Measurements from ENCODE around the gene PTGIS. TPM values are rescaled to one million over a fixed set of nuclear protein-coding genes. Genes with fewer than 3 reads are reported as not detected.

The PTGIS gene
- total and polyA plus RNA-seq, 2 experiments from 2014 or later = 109 to 192 TPM

DNA sequence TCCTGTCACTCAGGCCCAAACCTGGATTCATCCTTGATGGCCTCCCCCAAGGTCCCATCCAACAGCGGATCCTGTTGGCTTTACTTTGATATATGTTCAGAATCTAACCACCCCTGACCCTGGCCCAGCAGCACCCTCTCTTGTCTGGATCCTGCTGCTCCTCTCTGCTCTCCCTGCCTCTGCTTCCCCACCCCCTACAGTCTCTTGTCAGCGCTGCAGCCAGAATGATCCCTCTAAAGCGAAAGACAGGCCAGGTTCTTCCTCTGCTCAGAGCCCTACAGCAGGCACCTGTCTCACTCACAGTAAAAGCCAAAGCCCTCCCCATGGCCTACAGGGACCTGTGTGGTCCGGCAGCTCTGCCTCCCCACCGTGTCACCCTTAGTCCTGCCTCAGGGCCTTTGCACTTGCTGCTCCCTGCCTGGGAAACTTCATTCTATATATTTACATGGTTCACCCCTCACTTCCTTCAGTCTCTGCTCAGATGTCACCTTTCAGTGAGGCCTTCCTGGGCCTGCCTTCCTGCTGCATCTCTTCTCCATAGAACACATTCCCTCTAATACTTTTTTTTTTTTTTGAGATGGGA is 48.1 kb downstream of the PTGIS start:
- Histone ChIP-seq H3K27ac (no peak overlapping the region), H4K20me1 (ENCODE audit: insufficient read depth) (0 out of 2 replicates have a peak, but pooled peaks cover 2% of the 10 kb centered on the region), H3K36me3 (ENCODE audit: low read depth) (peaks cover 55% of the 10 kb centered on the region), H3K9me3 (ENCODE audit: low read depth) (no peaks in the 10 kb centered on the region), H3K79me2 (ENCODE audit: insufficient read depth) (no peaks in the 10 kb centered on the region), H3K4me2 (ENCODE audit: unreplicated experiment) (no peak overlapping the region), H3K27me3 (replicated peaks; ENCODE audit: insufficient read depth) (no peaks in the 10 kb centered on the region), H3K4me1 (ENCODE audit: insufficient read depth) (no peaks in the 10 kb centered on the region), H3K9me2 (ENCODE audit: insufficient read depth) (no peaks in the 10 kb centered on the region), H2AFZ (no peak overlapping the region), H3K9ac (no peak overlapping the region), H3K4me3 (no peak overlapping the region), H3F3A (ENCODE audit: insufficient read depth) (peaks cover 60% of the 10 kb centered on the region)
- TF ChIP-seq EZH2phosphoT487 (IDR thresholded peaks at IDR 0.05; ENCODE audit: insufficient read depth, low read depth) = no peak
- TF ChIP-seq EZH2 (IDR thresholded peaks at IDR 0.05; ENCODE audit: insufficient read depth, poor library complexity, severe bottlenecking) = no peak
- in situ Hi-C loops (cut with MboI) = no loop called here
- 82 to 87% methylated on average over 5 of the region's 5 CpGs for WGBS, 2 experiments (ENCODE audit: low coverage in 1 of 2, low lambda C conversion rate in 2 of 2, missing lambda C conversion rate in 2 of 2)
- no peak for DNase-seq

DNA sequence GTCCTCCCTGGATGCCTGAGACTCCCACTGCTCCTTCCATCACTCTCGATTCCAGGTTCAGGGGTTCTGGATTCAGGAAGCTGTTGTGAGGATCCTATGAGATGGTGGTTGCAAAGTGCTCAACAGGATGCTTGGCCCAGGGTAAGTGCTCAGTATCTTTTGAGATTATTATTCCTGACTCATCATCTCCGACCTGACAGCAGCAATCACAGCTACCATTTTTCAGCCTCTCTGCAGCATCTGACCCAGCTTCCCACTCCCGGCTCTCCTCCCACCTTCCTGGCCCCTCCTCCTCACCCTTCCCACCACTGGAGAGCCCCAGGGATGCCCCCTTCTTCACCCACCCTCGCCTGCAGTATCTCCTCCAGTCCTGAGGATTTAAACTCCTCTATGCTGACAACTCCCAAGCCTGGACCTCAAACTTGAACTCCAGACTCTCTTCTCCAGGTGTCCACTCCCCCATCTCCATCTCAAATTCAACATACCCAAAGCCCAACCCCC is 48.7 kb downstream of the PTGIS start:
- whole genome bisulfite sequencing, 2 experiments (ENCODE audit: low coverage in 1 of 2, low lambda C conversion rate in 2 of 2, missing lambda C conversion rate in 2 of 2) = 59 to 75% methylated on average over 3 to 4 of the region's 4 CpGs
- in situ Hi-C loops (cut with MboI) = no loop called here

DNA sequence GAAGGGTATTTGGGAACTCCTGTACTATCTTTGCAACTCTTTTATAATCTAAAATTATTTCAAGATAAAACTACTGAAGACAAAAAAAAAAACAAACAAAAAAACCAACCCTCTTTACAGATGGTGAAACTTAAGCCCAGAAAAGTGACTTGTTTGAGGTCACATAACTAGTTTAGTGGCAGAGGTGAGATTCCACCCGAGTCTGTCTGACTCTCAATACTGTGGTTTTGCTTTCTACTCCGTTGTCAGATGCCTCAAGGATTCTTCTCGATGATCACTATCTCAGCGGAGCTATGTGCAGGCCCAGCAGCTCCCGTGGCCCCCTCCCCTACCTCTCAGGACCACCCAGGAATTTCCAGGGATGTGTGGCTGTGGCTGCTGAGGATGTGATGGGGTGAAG is 49.4 kb downstream of the PTGIS start:
- H3K4me2 ChIP-seq (ENCODE audit: unreplicated experiment) = no peak overlapping the region
- no peaks in the 10 kb centered on the region for H3K4me1 ChIP-seq (ENCODE audit: insufficient read depth)
- in situ Hi-C loops (cut with MboI) = no loop called here
- H3K79me2 ChIP-seq (ENCODE audit: insufficient read depth) = no peaks in the 10 kb centered on the region
- H3K27me3 ChIP-seq (replicated peaks; ENCODE audit: insufficient read depth) = no peaks in the 10 kb centered on the region
- H3K9me3 ChIP-seq (ENCODE audit: low read depth) = no peaks in the 10 kb centered on the region
- peaks cover 72% of the 10 kb centered on the region for H3F3A ChIP-seq (ENCODE audit: insufficient read depth)
- no peak overlapping the region for H2AFZ ChIP-seq
- DNase-seq = no peak
- H3K27ac ChIP-seq = no peak overlapping the region
- TF ChIP-seq EZH2 (IDR thresholded peaks at IDR 0.05; ENCODE audit: insufficient read depth, poor library complexity, severe bottlenecking) (no peak), EZH2phosphoT487 (IDR thresholded peaks at IDR 0.05; ENCODE audit: insufficient read depth, low read depth) (no peak)
- H3K9me2 ChIP-seq (ENCODE audit: insufficient read depth) = no peaks in the 10 kb centered on the region
- H4K20me1 ChIP-seq (ENCODE audit: insufficient read depth) = 0 out of 2 replicates have a peak, but pooled peaks cover 2% of the 10 kb centered on the region
- H3K9ac ChIP-seq = no peak overlapping the region
- H3K36me3 ChIP-seq (ENCODE audit: low read depth) = peaks cover 57% of the 10 kb centered on the region
- WGBS, 2 experiments (ENCODE audit: low coverage in 1 of 2, low lambda C conversion rate in 2 of 2, missing lambda C conversion rate in 2 of 2) = 78 to 79% methylated on average over 5 of the region's 5 CpGs
- no peak overlapping the region for H3K4me3 ChIP-seq

More for the DNA sequence above, 48.7 kb downstream of the PTGIS start:
- Histone ChIP-seq H3K9ac (no peak overlapping the region), H3K4me1 (ENCODE audit: insufficient read depth) (no peaks in the 10 kb centered on the region), H3K9me2 (ENCODE audit: insufficient read depth) (no peaks in the 10 kb centered on the region), H3K79me2 (ENCODE audit: insufficient read depth) (no peaks in the 10 kb centered on the region), H3K4me2 (ENCODE audit: unreplicated experiment) (no peak overlapping the region), H3K27me3 (replicated peaks; ENCODE audit: insufficient read depth) (no peaks in the 10 kb centered on the region), H4K20me1 (ENCODE audit: insufficient read depth) (0 out of 2 replicates have a peak, but pooled peaks cover 2% of the 10 kb centered on the region), H3K4me3 (no peak overlapping the region), H3K27ac (no peak overlapping the region), H3K9me3 (ENCODE audit: low read depth) (no peaks in the 10 kb centered on the region), H3K36me3 (ENCODE audit: low read depth) (peaks cover 57% of the 10 kb centered on the region), H3F3A (ENCODE audit: insufficient read depth) (peaks cover 66% of the 10 kb centered on the region), H2AFZ (no peak overlapping the region)
- TF ChIP-seq EZH2phosphoT487 (IDR thresholded peaks at IDR 0.05; ENCODE audit: insufficient read depth, low read depth) (no peak), EZH2 (IDR thresholded peaks at IDR 0.05; ENCODE audit: insufficient read depth, poor library complexity, severe bottlenecking) (no peak)
- DNase-seq = no peak

DNA sequence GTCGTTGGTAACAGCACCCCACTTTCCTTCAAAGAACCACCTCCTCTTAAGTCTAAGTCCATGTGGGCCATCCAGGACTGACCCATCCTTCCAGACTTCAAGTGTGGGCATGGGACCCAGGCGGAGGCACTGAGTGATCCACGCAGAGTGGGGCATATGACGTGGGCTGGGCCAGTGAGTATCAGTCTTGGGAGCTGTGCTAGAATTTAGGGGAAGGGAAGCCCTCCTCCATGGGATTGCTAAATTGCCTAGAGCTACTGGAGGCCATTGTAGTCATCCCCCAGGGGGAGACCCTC is 50.2 kb downstream of the PTGIS start:
- no peaks in the 10 kb centered on the region for H3K9me3 ChIP-seq (ENCODE audit: low read depth)
- H4K20me1 ChIP-seq (ENCODE audit: insufficient read depth) = 0 out of 2 replicates have a peak, but pooled peaks cover 2% of the 10 kb centered on the region
- no peaks in the 10 kb centered on the region for H3K27me3 ChIP-seq (replicated peaks; ENCODE audit: insufficient read depth)
- no peaks in the 10 kb centered on the region for H3K9me2 ChIP-seq (ENCODE audit: insufficient read depth)
- H3K4me2 ChIP-seq (ENCODE audit: unreplicated experiment) = no peak overlapping the region
- DNase-seq = no peak
- peaks cover 69% of the 10 kb centered on the region for H3F3A ChIP-seq (ENCODE audit: insufficient read depth)
- H2AFZ ChIP-seq = no peak overlapping the region
- in situ Hi-C loops (cut with MboI) = no loop called here
- WGBS, 2 experiments (ENCODE audit: low coverage in 1 of 2, low lambda C conversion rate in 2 of 2, missing lambda C conversion rate in 2 of 2) = 92 to 94% methylated on average over 4 of the region's 4 CpGs
- peaks cover 49% of the 10 kb centered on the region for H3K36me3 ChIP-seq (ENCODE audit: low read depth)
- no peaks in the 10 kb centered on the region for H3K4me1 ChIP-seq (ENCODE audit: insufficient read depth)
- TF ChIP-seq EZH2 (IDR thresholded peaks at IDR 0.05; ENCODE audit: insufficient read depth, poor library complexity, severe bottlenecking) (no peak), EZH2phosphoT487 (IDR thresholded peaks at IDR 0.05; ENCODE audit: insufficient read depth, low read depth) (no peak)
- no peak overlapping the region for H3K9ac ChIP-seq
- H3K4me3 ChIP-seq = no peak overlapping the region
- H3K79me2 ChIP-seq (ENCODE audit: insufficient read depth) = no peaks in the 10 kb centered on the region
- H3K27ac ChIP-seq = no peak overlapping the region
